GM19035 (cell line): ENCODE measurements around the gene DDIT3.
"Not testable (repeated sequence)": the region's sequence is repeated elsewhere in the genome, so short reads cannot be mapped to it uniquely, and the experiment has no call there.

ENCODE experiments used
- ATAC-seq: cut with Tn5 transposase; IDR thresholded peaks from one replicate; pipeline ENCODE4 v1.9.1; 2021; ENCODE audit not compliant: unreplicated experiment

Gene DDIT3

GRCh38 chr12:57520053-57520818, at the start of gene DDIT3:
TSS of gene DDIT3 (minus strand) at chr12:57520514. CDS start at chr12:57517406, 3,108 bp downstream.
- ATAC-seq, result peak; percentile 57

DNA sequence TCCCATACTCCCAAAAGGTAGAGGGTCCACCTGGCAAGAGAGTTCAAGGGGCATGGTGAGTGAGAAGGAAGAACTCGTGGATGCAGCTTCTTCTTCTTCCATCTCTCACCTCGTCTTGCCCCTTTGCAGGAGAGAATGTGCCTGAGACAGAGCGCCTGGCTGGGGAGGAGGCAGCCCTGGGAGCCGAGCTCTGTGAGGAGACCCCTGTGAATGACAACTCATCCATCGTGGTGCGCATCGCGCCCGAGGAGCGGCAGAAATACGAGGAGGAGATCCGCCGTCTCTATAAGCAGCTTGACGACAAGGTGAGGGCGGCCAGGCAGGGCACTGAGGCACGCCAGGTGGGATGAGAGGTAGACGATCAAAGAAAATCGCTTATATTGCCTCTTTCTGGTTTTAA, 49.5 kb upstream of the DDIT3 start:
- ATAC-seq, result no peak

GRCh38 chr12:57568838-57569237, 48.5 kb upstream of the DDIT3 start:
- ATAC-seq, result no peak

DNA sequence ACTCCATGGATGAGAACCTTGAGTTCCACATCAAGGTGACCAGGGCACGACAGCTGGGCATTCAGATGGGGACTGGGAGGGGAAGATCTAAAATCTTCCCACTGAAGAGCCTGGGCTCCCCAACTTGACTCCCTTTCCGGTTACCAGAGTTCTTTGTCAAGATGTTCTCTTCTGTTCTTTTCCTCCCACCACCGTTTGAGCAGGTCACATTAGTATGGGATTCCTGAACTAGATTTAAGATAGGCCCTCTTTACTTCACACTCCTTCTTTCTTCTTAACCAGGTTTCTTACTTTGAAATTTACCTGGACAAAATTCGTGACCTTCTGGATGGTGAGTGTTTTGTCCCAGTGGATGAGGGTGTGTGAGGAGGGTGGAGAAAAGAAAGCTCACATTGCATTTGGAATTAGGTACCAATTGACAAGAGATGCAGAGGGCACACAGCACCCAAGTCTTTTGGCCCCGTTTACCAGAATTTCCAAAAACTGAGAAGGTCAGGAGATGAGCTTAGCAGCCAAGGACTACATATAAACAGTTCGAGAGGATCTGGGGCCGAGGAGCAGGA, 43.9 kb upstream of the DDIT3 start:
- ATAC-seq, result no peak

- no peak for ATAC-seq
Observed at GRCh38 chr12:57563358-57563757, 43.0 kb upstream of the DDIT3 start.

- not testable (repeated sequence) for ATAC-seq
Observed at GRCh38 chr12:57561117-57561516, 40.8 kb upstream of the DDIT3 start.

DNA sequence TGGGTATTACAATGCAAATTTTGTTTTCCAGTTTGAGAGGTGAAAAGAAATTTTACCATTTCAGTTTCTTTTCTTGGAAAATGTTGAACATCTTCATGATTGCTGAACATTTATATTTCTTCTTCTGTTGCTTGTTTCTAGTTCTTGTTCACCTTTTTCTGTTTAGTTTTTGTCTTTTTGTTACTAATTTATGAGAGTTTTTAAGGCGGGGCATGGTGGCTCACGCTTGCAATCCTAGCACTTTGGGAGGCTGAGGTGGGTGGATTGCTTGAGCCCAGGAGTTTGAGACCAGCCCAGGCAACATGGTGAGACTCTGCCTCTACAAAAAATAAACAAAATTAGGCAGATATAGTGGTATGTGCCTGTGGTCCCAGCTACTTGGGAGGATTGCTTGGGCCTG, 40.2 kb upstream of the DDIT3 start:
- ATAC-seq, result no peak

DNA sequence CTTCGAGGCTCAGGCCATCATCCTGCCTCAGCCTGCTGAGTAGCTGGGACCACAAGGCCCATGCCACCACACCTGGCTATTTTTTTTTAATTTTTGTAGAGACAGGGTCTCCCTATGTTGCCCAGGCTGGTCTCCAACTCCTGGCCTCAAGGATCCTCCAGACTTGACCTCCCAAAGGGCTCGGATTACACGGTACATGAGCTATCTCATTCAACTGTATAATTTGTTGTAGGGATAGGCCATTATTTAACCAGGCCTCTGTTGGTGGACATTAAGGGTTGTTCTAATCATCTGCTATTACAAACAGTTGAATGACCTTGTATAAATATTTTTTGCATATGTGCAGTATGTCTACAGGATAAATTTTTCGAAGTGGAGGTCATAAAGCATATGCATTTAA, 38.5 kb upstream of the DDIT3 start:
- ATAC-seq, result no peak

DNA sequence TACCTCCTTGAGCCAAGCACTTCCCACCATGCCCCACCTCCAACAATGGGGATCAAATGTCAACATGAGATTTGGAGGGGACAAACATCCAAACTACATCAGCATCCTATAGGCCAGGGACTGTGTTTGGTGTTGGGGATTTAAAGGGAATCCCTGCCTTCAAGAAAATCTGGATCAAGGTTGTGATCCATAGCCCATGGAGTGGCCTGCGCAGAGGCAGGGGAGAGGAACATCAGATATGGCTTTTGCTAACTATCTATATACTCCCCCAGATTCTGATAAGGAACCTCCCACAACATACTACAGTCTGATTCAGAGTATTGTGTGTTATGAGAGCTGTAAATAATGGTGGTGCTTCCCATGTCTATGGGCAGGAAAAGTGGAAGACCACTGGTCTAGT, 34.6 kb upstream of the DDIT3 start:
- no peak for ATAC-seq

DNA sequence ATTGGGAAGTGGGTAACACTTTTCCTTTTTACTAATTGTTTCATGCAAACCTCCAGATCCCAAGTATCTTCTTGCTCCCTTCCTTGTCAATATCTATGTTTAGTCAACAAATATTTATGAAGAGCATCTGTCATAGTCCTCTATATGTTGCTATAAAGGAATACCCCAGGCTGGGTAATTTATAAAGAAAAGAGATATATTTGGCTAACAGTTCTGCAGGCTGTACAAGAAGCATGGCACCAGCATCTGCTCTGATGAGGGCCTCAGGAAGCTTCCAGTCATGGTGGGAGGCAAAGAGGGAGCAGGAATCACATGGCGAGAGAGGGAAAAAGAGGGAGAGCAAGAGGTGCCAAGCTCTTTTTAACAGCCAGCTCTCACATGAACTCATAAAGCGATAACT, 34.1 kb upstream of the DDIT3 start:
- no peak for ATAC-seq

DNA sequence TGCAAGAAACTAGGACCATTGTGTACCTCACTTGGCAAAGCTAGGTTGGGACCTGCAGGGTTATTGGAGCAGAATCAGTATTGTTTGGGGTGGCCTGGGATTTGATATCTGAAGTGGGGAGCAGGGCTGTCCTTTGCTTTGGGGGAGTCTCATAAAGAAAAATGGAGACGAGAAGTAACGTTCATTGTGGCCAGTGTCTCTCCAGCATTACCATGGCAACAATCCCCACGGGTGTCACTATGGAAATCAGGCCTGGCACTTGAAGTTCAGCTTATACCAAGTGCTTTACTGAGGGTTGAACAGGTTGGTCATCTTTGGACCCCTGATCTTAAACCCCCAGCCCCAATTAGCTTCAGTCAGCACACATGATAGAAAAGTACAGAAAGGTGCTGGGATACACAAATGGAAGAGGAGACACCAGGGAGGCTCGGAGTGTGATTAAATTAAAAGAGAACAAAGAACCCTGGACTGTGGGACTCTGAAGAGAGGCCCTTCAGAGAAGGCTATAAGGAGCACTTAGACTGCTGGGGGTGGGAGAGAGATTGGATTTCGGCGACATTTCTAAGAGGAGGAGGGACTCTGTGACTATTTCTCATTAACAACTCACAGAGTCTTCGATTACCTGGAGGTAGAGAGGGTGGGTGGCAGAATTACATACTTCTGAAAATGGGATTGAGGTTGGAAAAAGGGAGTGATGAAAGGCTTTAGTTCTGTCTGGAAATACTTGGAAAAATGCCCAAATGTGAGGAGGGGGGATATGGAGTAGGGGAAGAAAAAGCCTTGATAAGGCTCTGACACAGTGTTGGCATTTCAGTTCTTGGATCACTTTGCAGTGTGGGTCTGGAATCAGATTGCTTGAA, 33.3 kb upstream of the DDIT3 start:
- ATAC-seq, result no peak

DNA sequence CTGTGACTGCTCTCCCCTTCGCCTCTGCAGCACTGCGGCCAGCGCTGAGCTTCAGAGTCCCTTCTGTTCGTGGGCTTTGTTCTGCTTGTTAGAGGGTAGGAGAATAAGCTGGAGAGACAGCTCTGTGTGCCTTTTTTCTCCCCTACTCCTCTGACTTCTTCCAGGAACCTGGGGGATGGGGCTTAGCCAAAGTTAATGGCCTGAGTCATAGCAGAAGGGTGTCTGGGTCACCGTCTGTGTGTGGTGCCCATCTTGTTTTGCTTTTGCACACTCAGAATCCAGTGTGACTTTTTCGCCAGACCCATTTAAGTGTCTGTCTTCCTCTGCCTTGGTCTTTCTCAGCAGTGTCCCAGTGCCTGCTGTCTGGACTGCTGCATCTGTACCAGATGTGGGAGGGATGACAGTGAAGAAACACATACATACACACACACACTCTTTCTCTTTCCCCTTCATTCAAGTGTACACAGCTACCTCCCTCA, 32.6 kb upstream of the DDIT3 start:
- no peak for ATAC-seq

DNA sequence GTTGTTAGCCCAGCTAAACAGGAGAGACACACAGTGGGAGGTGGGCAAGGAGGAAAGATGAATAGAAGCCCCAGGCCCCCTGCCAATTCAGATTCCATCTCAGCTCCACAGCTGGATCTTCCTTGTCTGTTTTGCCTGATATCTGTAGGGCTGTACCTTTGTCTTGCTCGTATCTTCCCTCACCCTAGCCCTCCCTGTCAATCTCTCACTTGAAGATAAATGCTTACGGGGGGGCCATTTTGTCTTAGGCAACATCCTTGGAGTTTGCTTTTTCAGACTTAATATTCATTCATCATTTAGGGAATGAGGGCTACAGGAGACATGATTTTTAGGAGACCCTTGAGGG, 32.0 kb upstream of the DDIT3 start:
- ATAC-seq, result no peak

- no peak for ATAC-seq
Observed at GRCh38 chr12:57551637-57552305, 31.5 kb upstream of the DDIT3 start.

DNA sequence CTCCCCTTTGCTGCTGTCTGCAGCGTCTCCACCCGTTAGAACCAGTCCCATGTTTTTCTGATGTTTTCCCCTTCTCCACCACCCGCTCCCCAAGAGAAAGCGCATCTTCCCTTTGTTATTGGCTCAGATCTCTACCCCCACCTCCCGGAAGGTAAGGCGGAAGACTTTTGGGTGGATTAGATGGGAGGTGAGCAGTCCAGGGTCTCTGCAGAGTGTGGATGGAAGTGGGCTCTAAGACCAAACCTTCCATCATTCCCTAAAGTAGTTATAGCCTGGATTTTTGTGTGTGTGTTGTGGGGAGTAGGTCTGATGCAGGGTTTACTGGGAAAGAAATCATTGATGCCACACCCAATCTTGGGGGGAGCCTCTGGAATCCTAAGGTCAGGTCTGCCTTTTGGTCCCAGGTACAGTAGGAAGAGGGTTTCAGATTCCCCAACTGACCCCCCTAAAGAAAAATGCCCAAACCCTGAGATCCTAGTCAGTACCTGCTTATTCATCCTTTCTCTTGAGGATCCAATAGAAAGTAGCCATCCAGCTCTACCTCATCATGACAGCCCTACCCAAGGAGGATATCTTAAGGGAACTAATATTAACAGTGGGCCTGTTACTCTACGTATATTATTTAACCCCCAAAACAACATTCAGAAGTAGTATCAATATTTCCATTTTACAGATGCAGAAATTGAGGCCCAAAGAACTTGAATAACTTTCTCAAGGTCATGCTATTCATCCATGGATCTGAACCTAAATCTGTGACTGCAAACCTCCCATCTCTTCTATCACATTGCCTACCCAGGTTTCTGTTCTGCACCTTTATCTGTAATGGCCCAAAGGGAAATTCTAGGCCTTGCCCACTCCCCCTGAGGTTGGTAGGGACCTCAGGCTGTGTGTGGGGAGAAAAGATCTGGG, 30.6 kb upstream of the DDIT3 start:
- no peak for ATAC-seq

DNA sequence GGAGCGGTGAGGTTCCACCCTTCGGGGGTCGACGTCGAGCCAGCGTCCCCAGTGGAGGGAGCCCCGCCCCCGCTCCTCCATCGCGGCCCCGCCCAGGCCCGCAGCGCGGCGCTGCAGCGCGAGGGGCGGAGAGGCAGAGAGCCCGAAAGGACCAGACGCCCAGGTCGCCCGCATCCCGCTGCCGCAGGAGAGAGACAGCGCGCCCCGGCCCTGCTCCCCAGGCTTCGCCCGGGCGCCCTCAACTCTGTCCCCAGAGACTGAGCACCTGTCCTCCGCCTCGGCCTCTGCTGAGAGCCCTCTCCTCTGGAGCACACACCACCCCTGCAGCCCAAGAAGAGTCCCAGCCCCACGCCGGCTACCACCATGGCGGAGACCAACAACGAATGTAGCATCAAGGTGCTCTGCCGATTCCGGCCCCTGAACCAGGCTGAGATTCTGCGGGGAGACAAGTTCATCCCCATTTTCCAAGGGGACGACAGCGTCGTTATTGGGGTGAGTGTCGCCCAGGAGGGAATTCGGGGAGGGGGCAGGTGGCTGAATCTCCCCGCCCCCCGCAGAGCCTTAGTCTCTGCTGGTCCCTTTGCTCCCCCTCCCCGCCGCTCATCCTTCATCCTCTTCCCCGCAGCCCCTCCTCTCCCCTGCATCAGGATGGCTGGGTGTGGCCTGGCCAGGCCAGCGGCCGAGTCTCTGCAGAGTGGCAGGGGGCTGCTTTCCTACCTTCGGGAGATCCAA, 29.8 kb upstream of the DDIT3 start, which contains the start of gene KIF5A:
TSS of gene KIF5A (plus strand) at position 136 of the 732 bp plus-strand sequence. CDS start at position 364, 228 bp downstream.
- ATAC-seq, result peak; percentile 37

- ATAC-seq, result no peak
Observed at GRCh38 chr12:57549203-57549908, 29.0 kb upstream of the DDIT3 start.

DNA sequence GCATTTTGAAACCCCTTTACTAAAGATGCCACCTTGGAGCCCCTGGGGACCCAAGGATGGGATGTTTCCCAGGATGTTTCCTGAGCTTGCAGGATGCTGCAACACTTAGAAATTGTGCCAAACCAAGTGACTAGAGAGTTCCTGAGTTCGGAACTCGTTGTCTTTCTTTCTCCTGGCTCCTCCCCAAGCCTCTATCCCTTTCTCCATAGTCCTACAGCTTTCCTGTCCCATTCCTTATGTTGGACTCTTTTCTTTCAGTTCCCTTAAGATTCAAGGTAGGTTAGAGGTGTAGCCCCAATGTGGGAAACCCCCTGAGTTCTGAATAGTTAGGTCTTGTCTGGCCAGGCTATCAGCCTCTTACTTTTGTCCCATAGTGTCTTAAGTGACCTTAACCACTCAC, 28.2 kb upstream of the DDIT3 start:
- no peak for ATAC-seq

DNA sequence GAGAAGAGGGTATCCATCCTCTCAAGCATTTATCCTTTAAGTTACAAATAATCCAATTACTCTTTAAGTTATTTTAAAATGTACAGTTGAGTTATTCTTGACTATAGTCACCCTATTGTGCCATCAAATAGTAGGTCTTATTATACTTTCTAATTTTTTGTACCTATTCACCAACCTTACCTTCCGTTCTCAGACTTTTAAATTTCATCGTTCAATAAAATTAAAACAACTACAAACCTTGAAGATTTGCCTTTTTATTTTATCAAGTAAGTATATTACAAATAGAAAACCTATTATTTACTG, 27.6 kb upstream of the DDIT3 start:
- ATAC-seq, result no peak
